PFSK-1 (cell line): Measurements from ENCODE around the gene SLC16A2.

Source experiments
- FOXP2 ChIP-seq: optimal IDR thresholded peaks from 2 replicates; pipeline ENCODE3; 2011; ENCODE audit warnings: borderline replicate concordance, control low read depth, inconsistent platforms; ENCODE audit not compliant: insufficient read depth; ENCODE audit errors: extremely low read length, extremely low read depth
- POLR2AphosphoS5 ChIP-seq: IDR thresholded peaks from 2 replicates; pipeline ENCODE4 v1.6.1; 2012; ENCODE audit warnings: low read depth, mild to moderate bottlenecking, control low read depth, low read length, moderate library complexity
- REST ChIP-seq, 2 experiments: IDR thresholded peaks; 2 replicates each; pipeline versions ENCODE4 v1.6.1 to v1.8.0; 2011 to 2012; ENCODE audit warnings: low read depth in 2 of 2, low read length in 2 of 2, control low read depth in 1 of 2, inconsistent platforms in 1 of 2, mild to moderate bottlenecking in 1 of 2, moderate library complexity in 1 of 2; ENCODE audit not compliant: insufficient read depth in 1 of 2
- SIN3A ChIP-seq: IDR thresholded peaks from 2 replicates; pipeline ENCODE4 v1.6.1; 2012; ENCODE audit warnings: mild to moderate bottlenecking, low read length, moderate library complexity, borderline replicate concordance; ENCODE audit not compliant: insufficient read depth
- TAF1 ChIP-seq: IDR thresholded peaks from 2 replicates; pipeline ENCODE4 v1.6.1; 2012; ENCODE audit warnings: low read length, control low read depth, borderline replicate concordance; ENCODE audit not compliant: insufficient read depth

SLC16A2 gene

GRCh38 chrX:74505437-74505836, 84.1 kb downstream of the SLC16A2 start:
- TF ChIP-seq POLR2AphosphoS5: no peak
- TF ChIP-seq FOXP2: no peak
- no peak for TF ChIP-seq TAF1
- no peak for TF ChIP-seq SIN3A
- TF ChIP-seq REST (IDR thresholded peaks at IDR 0.05; ENCODE audit: insufficient read depth in 1 of 2, low read depth in 2 of 2, low read length in 2 of 2): no peak

GRCh38 chrX:74506317-74507115, 85.2 kb downstream of the SLC16A2 start:
- no peak for TF ChIP-seq TAF1

- no peak for TF ChIP-seq SIN3A
- TF ChIP-seq TAF1: no peak
- no peak for TF ChIP-seq POLR2AphosphoS5
- no peak for TF ChIP-seq REST (IDR thresholded peaks at IDR 0.05; ENCODE audit: insufficient read depth in 1 of 2, low read depth in 2 of 2, low read length in 2 of 2)
- TF ChIP-seq FOXP2: no peak
Observed at GRCh38 chrX:74507191-74507590, 85.9 kb downstream of the SLC16A2 start.

GRCh38 chrX:74509989-74510388, 88.7 kb downstream of the SLC16A2 start:
- TF ChIP-seq FOXP2 (no peak), TAF1 (no peak), SIN3A (no peak), POLR2AphosphoS5 (no peak), REST (IDR thresholded peaks at IDR 0.05; ENCODE audit: insufficient read depth in 1 of 2, low read depth in 2 of 2, low read length in 2 of 2) (no peak)

GRCh38 chrX:74510401-74510800, 89.1 kb downstream of the SLC16A2 start:
- TF ChIP-seq FOXP2 (no peak), TAF1 (no peak)

- no peak for TF ChIP-seq TAF1
- TF ChIP-seq REST (IDR thresholded peaks at IDR 0.05; ENCODE audit: insufficient read depth in 1 of 2, low read depth in 2 of 2, low read length in 2 of 2): no peak
- TF ChIP-seq SIN3A: no peak
- TF ChIP-seq FOXP2: no peak
- TF ChIP-seq POLR2AphosphoS5: no peak
Observed at GRCh38 chrX:74511704-74512103, 90.4 kb downstream of the SLC16A2 start.
